OCI-LY7 (cell line): ENCODE measurements around the gene TM9SF3.

Source experiments
- EZH2phosphoT487 ChIP-seq: fragments of 200-600 bp; sonication (generic); IDR thresholded peaks from 2 replicates; pipeline ENCODE4 v1.6.1; 2018; ENCODE audit warnings: low read depth, borderline replicate concordance, mild to moderate bottlenecking, mixed run types, antibody characterized with exemption, low read length, moderate library complexity, mixed read lengths
- TF ChIP-seq, protein P1 (sequence below): fragments of 200-600 bp; sonication (generic); conservative IDR thresholded peaks from 2 replicates; pipeline ENCODE4 v1.5.1; 2014; ENCODE audit warnings: mild to moderate bottlenecking, antibody characterized with exemption, low read length, moderate library complexity, mixed read lengths

DNA sequence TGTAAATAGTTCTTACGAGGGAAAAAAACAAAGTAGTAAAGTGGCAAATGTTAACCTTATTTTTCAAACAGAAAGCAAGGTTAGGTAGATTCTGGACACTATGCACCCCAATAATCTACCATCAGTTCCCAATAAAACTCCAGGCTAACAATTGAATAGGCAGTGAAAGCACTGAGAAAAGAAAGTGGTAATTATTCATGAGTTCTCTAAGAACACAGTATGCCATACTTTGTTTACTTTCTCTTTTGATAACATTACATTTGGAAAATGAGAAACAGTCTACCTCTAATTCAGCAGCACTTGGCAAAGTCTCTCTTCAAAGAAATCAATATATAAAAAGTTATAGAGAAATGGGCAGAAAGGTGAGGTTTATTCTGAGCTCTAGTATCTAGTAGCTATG lies 18.4 kb downstream of the TM9SF3 start:
- TF ChIP-seq, protein P1, sequence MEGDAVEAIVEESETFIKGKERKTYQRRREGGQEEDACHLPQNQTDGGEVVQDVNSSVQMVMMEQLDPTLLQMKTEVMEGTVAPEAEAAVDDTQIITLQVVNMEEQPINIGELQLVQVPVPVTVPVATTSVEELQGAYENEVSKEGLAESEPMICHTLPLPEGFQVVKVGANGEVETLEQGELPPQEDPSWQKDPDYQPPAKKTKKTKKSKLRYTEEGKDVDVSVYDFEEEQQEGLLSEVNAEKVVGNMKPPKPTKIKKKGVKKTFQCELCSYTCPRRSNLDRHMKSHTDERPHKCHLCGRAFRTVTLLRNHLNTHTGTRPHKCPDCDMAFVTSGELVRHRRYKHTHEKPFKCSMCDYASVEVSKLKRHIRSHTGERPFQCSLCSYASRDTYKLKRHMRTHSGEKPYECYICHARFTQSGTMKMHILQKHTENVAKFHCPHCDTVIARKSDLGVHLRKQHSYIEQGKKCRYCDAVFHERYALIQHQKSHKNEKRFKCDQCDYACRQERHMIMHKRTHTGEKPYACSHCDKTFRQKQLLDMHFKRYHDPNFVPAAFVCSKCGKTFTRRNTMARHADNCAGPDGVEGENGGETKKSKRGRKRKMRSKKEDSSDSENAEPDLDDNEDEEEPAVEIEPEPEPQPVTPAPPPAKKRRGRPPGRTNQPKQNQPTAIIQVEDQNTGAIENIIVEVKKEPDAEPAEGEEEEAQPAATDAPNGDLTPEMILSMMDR: no peak
- no peak for TF ChIP-seq EZH2phosphoT487
